PC-3 (cell line): ENCODE measurements around the gene NAALADL1.

ENCODE experiments used
- EZH2 ChIP-seq: fragments of 300-600 bp; sonication (generic); IDR thresholded peaks from one replicate; pipeline ENCODE4 v1.6.1; 2017; ENCODE audit warnings: antibody characterized with exemption, mild to moderate bottlenecking, low read length; ENCODE audit not compliant: unreplicated experiment
- EZH2phosphoT487 ChIP-seq: fragments of 300-600 bp; sonication (generic); IDR thresholded peaks from 2 replicates; pipeline ENCODE4 v1.6.1; 2018; ENCODE audit warnings: mild to moderate bottlenecking, antibody characterized with exemption, low read length, borderline replicate concordance
- TF ChIP-seq, protein P1 (sequence below): fragments of 300-600 bp; sonication (generic); conservative IDR thresholded peaks from 2 replicates; pipeline ENCODE4 v1.5.1; 2017; ENCODE audit warnings: antibody characterized with exemption, low read depth, mild to moderate bottlenecking, low read length

DNA sequence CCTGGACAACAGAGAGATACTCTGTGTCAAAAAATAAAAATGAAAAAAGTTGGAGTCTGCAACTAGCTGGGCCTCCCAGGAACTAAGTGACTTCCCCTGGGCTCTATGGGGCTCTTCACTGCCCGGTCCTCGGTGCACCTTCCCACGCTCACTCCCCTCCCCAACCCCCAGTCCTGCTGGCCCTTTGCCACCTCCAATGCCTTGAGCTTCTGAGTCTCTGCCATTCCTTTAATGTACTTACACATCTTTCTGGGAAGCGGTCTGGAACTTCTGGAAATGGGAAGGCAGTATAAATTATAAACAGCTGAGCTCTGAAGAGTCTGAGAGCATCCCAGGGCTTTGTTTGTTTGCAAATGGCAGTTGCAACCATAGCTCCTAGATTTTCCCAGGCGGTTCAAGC, 55.6 kb downstream of the NAALADL1 start:
- TF ChIP-seq EZH2 (no peak), EZH2phosphoT487 (no peak)
- TF ChIP-seq, protein P1, sequence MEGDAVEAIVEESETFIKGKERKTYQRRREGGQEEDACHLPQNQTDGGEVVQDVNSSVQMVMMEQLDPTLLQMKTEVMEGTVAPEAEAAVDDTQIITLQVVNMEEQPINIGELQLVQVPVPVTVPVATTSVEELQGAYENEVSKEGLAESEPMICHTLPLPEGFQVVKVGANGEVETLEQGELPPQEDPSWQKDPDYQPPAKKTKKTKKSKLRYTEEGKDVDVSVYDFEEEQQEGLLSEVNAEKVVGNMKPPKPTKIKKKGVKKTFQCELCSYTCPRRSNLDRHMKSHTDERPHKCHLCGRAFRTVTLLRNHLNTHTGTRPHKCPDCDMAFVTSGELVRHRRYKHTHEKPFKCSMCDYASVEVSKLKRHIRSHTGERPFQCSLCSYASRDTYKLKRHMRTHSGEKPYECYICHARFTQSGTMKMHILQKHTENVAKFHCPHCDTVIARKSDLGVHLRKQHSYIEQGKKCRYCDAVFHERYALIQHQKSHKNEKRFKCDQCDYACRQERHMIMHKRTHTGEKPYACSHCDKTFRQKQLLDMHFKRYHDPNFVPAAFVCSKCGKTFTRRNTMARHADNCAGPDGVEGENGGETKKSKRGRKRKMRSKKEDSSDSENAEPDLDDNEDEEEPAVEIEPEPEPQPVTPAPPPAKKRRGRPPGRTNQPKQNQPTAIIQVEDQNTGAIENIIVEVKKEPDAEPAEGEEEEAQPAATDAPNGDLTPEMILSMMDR: no peak
